GM19395 (cell line): ENCODE measurements around the gene ADAM12.

Source experiments
- ATAC-seq: cut with Tn5 transposase; IDR thresholded peaks from one replicate; pipeline ENCODE4 v1.9.1; 2021; ENCODE audit warnings: mild to moderate bottlenecking, moderate library complexity; ENCODE audit not compliant: unreplicated experiment

ADAM12 gene

DNA sequence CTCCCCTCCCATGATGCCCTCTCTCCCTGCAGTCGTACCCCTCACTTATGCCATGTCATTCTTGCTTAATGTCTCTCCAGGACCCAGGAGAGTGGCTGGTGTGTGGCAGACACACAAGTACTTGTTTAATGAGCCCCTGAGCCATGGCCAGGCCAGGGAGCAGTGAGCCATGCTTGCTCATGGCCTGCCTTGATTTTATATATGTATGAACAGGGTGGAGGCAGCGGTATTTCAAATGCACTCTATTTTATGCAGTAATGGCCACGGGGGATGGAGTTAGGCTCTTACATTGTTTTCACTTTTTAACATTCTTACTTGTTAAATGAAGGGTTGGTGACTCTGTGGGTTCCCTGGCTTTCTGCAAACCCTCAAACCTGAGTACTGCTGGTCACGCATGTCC lies 347.2 kb downstream of the ADAM12 start:
- no peak for ATAC-seq

DNA sequence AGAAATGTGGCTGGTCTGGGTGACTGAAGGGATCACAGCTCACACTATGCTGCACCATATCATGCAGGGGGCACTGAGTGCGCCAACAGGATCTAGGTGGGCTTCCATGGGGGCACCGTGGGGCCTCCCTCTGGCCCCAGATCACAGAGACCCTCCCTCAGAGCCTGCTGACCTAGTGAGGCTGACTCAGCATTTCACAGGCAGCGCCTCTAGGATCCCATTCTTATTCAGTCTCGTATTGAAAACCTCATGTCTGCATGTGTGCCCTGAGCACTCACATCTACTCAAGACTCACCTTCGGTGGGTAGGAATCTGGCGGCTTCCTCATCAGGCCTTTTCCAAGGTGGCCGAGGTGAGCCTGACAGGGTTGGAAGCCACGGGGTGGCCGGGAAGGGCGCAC lies 350.3 kb downstream of the ADAM12 start:
- ATAC-seq = no peak

DNA sequence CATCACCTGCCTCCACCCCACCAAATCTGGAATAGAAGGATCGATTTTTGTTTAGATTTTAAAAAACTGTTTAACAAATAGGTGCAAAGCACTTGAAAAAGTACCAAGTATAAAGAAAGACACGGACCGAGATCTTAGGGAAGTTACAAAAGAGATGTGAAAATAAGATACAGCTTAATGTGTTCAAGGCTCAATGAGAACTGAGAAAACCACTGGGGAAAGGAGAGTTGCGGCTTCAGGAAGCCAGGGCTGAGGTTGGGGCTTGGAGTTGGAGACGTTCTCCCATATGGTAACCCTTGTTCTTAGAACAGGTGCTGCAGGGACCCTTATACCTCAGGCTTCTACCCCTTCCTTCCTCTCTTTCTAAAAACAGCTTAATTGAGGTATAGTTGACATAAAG lies 351.8 kb downstream of the ADAM12 start:
- ATAC-seq = no peak

DNA sequence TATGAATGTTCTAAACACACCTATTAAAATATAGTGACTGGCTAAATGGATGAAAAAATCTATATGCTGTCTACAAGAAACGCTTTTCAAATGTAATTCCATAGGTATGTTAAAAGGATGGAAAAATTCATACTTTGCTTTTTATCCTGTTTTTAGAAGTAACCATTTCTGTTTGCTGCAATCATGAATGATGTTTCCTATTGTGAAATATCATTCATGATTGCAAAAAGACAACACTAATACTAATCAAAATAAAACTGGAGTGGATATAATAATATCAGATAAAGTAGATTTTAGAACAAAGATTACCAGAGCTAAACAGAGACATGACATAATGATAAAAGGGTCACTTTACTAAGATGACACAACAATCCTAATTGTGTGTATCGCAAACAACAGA lies 353.7 kb downstream of the ADAM12 start:
- no peak for ATAC-seq

DNA sequence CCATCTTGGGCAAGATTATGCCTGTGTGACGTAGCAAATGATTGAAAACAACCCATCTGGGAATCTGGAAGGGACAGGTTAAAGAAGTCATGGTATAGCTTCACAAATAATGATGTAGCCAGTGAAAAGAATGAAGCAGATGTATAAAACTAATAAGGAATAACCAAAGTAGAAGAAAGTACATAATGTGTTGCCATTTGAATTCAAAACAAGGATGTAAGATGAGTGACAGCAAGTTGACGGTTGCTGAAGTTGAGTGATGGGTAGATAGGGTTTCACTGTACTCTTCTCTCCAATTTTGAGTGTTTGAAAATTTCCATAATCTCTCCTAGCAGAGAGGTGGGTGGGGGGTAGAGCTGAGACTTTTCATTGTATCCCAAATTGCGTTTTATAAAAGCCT lies 358.3 kb downstream of the ADAM12 start:
- no peak for ATAC-seq

DNA sequence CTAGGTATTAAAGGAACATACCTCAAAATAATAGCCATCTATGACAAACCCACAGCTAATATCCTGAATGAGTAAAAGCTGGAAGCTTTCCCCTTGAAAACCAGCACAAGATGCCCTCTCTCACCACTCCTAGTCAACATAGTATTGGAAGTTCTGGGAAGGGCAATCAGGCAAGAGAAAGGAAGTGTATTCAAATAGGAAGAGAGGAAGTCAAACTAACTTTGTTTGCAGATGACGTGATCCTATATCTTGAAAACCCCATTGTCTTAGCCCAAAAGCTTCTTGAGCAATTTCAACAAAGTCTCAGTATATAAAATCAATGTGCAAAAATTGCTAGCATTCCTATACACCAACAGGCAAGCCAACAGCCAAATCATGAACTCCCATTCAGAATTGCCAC lies 360.6 kb downstream of the ADAM12 start:
- no peak for ATAC-seq

DNA sequence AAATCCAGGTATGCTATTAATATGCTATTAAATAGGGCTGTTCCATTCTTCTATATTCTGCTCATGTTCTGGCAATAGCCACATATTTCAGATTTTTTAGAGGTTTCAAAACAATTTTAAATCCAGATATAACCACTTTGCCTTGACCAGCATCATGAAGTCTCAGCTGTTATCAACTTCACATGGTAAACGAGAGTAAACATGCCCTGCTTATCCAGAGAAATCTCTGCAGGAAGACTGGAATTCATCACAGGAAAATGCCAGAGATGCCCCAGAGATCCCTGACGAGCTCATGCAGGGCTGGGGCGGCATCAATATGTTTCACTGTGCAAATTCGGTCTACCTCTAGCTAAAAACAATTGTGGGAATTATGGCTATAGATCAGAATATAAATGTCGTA lies 365.4 kb downstream of the ADAM12 start:
- ATAC-seq = no peak

DNA sequence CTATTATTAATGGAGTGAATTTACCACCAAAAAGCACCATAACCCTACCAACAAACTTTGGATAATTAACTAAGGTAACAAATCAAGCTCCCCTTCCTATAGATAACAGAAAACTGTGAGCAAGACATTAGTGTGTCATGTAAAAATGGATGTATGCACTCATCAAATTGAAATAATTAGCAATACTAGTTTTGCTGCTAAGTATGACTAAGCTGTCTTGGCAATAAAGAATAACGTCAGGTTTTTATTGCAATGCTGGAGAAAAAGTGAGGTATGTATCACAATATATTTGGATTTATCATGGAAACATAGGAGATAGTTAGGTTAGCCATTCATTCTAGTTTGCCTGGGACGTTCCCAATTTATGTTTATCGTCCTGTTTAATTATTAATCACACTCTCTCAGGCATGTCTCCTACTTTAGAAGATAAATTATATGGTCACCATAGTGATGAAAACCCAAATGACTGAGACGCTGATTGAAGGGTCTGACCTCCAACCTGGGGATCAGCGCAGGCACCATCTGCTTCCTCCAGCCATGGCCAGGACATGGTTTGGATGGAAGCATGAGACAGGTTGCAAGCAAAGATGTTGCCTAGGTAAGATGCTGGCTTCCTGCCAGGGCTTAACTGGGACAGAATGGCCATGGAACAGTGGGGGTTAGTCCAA lies 366.3 kb downstream of the ADAM12 start:
- ATAC-seq = no peak

DNA sequence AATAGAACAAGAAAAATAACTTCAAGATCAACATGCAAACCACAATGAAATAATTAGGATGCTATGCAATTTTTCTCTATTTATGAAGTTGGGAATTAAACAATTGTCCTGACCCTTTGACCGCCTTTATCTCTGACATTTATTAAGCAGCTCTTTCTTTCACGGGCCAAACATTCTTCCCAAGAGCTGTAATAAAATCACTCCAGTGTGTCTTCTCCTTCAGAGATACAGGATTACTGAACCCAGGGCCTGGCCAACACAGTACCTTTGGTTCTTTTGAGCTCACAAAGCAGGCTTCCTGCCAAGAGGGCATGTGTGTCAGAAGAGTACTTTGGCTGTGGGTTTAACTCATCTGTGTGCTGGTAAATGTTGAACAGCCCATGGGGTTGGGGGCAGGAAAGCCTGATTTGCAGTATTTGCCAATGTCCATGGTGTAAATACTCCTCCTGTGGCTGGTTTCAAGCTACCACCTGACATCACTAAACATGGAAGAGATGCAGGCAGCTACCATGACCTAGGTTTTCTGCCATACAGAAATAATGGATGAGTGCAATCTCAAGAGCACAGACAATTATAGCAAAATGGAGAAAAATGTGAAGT lies 370.2 kb downstream of the ADAM12 start:
- ATAC-seq = no peak

DNA sequence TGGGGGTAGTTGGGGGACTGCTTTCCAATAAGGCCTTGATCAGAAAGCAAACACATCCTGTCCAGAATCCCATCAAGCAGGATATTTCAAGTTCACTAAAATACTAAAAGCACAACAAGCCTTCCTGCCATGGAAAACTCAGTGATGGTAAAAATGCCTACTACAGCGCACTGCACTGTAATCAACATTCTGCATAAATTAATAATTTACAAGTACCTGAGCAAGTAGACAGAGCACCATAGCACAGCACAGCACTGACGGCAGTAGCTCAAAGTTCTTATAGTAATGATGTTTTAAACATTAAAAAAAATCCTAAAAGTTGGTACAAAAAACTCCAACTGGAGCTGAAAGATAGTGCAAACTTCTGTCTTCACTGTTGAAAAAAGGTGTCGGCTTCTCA lies 371.4 kb downstream of the ADAM12 start:
- no peak for ATAC-seq

DNA sequence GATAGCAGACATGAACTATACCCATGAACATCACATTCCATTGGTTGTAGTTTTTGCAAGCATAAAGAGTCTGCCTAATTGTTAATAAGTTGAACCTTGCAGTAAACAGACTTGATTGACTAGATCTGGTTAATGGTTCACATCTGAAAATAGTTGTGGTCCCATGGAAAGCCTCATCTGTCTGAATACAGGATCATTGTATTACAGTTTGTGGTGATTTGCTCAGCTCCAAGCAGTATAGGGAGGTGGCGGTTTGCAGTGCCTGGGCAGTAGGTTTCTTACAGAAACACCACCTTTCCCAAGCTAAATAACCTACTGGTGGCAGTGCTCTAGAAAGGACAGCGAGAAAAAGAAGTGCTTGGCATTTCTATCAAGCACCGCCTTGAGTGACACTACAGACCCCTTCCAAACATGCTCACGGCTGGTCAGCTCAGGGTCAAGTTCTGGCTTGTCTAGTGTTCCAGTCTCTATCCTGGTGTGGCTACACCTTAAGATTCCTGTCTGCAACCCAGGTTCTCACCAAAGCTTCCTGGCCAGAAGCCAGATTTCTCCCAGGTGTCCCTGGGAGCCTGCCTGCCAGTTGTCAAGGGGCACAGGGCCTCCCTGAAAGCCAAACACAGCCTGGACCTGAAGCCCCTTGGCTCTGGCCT lies 372.0 kb downstream of the ADAM12 start:
- ATAC-seq = no peak

DNA sequence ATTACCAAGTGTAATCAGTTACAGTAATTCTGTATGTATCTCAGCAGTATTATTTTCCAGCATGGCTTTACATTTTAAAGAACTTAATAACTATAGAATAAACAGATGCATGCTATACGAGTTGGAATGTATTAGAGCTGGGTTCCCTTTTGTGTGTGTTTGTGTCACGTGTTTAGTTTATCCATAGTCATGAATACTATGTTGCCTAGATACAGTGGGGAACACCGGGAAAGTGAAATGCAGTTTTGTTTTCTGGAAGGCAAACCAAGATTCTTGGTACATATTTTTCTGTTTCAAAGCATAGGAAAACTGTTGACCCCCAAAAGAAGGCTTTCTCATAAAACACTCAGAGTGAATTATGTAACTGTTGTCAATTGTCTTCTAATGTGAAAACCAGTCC lies 372.9 kb downstream of the ADAM12 start:
- no peak for ATAC-seq

DNA sequence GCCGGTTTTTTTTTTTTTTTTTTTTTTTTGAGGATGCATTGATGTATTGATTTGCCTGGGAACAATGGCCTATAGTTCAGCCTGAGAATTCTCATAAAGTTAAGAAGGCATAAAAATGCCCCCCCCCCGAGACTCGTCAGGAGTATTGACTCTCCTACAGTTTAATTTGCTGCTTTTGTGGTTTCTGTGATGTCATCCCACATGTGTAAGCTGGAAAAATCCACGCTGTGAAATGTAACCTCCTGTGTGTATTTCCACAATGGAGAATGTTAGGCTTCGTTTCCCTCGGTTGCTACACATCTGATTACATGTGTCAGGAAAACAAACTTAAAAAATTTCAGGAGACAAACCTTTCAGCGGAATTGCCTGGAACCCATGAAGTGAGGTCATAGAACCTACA lies 374.0 kb downstream of the ADAM12 start:
- ATAC-seq = no peak

DNA sequence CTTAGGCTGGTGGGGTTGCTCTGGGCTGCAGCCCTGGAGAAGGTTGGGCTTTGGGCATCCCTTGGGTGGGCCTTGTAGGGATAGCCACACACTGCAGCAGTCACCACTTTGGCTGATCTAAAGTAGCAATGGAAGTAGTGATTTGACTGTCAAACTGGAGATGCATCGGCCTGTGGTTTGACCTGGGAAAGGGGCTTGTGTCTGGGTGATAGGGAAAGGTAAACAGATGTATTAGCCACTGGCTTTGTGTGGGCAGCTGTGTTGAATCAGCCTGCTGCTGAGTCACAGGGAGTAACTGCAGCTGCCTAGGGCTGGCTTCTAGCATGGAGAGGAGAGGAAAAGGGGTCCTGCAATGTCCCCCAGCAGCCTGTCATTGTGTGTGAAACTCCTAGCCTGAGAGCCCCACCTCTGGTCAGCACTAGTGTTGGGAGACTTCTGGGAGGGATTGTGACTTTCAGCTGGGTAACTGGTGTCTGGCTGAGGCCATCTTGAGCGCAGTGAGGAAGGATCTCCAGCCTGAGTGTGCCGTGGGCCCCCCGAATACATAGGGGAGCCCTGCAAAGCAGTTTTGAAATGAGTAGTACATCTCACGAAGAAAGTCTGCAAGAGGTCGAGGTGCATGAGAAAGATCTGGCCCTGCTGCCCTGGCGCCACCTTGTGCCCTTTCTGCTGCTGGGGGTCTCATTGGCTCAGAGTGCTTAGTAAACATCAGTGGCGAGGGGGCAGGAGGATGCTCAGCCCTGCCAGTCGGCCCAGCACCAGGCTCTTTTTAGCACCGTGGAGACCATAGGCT lies 374.6 kb downstream of the ADAM12 start:
- ATAC-seq = no peak

DNA sequence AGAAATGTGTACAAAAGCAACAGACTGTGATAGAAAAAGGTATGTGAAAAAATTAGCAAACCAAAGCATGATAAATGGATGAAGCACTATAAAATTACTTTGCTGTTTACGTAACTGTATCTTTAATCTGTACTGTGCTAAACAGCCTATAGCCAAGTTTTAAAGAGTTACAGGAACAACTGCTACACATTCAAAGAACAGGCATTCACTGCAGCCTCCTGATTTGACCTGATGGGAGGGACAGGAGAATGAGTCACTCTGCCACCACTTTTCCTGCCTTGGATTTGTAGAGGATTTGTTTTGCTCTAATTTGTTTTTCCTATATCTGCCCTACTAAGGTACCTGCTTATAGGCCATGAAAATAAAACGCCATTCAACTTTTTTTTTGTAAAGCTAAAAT lies 375.8 kb downstream of the ADAM12 start:
- no peak for ATAC-seq

DNA sequence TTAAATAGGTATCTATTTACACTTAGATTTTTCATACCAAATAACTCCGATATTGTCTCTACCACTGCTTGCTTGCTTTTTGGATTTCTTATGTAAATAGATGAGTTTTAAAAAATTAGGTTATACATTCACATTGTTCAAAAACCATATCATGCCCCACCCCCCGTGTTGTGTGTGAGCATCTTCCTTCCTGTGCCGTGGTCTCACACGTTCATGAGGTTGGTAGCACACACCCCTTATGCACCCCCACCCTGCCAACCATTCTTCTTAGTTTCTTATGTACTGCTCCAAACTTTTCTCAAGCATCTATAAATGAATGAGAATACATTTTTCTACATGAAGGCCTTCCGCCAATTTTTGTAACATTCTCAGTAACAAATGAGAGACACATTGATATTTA lies 376.3 kb downstream of the ADAM12 start:
- no peak for ATAC-seq

DNA sequence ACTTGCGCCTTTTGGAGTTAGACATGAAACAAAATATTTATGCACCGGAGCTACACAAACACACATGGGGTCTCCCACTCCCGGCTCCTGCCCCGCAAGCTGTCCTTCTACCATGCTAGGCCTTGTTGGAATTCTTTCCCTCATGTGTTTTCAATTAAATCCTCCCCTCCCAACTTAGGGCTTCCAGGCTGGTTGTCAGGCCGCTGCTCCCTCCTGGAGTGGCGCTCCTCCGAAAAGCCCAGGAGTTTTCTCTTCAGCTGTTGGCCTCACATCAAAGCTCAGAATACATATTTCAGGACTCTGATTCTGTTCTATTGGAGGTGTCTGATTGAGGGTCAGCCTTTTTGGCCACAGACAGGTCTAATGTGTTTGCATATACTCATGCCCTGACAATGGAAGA lies 378.6 kb downstream of the ADAM12 start:
- no peak for ATAC-seq

DNA sequence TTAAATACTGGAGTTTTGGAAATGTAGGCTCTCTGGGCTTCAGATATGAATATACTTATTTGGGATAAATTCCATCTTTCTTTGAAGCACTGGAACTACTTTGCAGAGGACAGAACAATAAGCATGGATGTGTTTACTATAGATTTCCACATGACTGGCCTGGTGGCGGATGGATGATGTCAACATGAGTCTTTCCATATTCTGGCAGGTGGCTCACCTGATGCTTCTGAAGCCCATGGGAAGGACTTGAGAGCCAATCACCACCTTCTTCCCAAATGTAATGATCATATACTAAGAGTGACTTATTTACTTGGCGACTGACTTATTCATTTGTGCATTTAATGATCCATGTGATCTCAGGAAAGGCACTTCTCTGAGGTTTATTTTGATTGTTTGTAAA lies 381.4 kb downstream of the ADAM12 start:
- no peak for ATAC-seq

DNA sequence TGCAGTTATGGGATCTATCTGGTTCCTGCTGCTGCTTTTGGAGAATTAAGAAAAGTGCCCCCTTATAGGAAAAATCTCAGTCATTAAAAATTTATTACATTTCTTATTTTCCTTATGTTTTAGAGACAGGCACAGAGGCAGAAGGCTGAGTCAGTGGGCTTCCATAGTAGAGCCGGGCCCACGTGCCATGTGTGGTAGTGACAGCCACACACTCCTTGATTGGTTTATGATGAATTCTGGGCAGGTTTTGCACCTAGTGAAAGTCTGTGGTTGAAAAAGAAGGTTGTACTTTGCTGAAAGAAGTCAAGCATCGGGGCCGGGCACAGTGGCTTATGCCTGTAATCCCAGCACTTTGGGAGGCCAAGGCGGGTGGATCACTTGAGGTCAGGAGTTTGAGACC lies 382.0 kb downstream of the ADAM12 start:
- ATAC-seq = no peak

DNA sequence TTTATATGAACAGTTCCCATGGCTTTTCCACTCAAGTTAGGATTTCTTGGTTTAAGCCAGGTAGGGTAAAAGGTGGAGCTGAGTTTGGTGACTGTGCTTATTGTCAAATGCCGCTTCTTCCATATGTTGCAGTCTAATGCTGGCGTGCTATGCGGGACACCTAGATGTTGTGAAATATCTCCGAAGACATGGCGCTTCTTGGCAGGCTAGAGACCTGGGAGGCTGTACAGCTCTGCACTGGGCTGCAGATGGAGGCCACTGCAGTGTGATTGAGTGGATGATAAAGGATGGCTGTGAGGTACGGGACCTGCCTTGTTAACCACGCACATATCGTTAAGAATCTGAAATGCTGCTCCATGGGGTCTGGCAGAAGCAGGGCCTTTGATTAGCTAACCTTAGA lies 383.5 kb downstream of the ADAM12 start:
- ATAC-seq = no peak

DNA sequence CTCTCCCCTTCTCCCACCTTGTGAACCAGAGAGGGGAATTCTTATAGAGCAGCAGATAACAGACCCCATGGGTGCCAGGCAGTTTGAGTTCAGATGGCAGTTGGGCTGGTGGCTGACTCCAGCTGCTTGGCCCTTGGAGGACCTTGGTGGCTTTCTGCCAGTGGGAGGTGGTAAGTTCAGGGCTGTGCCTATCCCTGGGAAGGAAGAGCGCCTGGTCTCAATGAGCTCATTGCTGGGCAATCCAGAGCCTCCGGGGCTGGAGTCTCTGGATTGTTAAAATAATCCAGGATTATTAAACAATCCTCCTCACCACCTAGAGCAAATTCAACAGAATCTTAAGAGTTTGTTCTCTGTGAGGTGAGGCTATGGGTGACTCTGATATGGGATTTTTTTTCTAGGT lies 386.7 kb downstream of the ADAM12 start:
- no peak for ATAC-seq

DNA sequence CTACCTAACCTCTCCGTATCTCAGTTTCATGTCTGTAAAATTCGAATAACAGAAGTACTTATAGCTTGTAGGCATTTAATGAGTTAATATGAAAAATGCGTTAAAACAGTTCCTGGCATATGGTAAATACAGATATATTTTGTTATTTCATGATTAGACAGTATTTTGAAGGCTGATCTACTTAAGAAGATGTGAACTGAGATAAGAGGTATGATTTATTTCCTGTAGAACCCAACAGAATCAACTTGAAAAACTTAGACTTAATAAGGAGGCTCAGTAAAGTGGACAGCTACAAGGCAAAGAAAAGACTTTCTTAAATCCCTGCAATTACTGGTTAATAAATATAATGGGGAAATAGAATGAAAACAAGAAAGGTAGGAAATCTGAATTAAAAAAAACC lies 388.6 kb downstream of the ADAM12 start:
- ATAC-seq = no peak
